Osteocyte (in vitro differentiated cells): ENCODE measurements around the gene CNGB1. TPM values are rescaled to one million over a fixed set of nuclear protein-coding genes. Genes with fewer than 3 reads are reported as not detected.
"Not testable (repeated sequence)": the region's sequence is repeated elsewhere in the genome, so short reads cannot be mapped to it uniquely, and the experiment has no call there.

Experiments
- DNase-seq: peaks from one replicate; pipeline ENCODE4 v3.0.0; 2021; ENCODE audit warnings: mixed read lengths; ENCODE audit not compliant: unreplicated experiment; ENCODE audit errors: extremely low spot score
- H3K27ac Mint-ChIP-seq: one replicate; pipeline ENCODE4 v1.8.0; 2021; ENCODE audit warnings: mild to moderate bottlenecking, mixed read lengths; ENCODE audit not compliant: unreplicated experiment
- H3K27me3 Mint-ChIP-seq: one replicate; pipeline ENCODE4 v1.8.0; 2021; ENCODE audit warnings: mixed read lengths; ENCODE audit not compliant: unreplicated experiment
- H3K36me3 Mint-ChIP-seq: one replicate; pipeline ENCODE4 v1.8.0; 2021; ENCODE audit warnings: mixed read lengths; ENCODE audit not compliant: unreplicated experiment
- H3K4me1 Mint-ChIP-seq: one replicate; pipeline ENCODE4 v1.8.0; 2021; ENCODE audit warnings: mixed read lengths; ENCODE audit not compliant: unreplicated experiment
- H3K4me3 Mint-ChIP-seq: one replicate; pipeline ENCODE4 v1.8.0; 2021; ENCODE audit warnings: mild to moderate bottlenecking, moderate library complexity, mixed read lengths; ENCODE audit not compliant: unreplicated experiment
- H3K9me3 Mint-ChIP-seq: one replicate; pipeline ENCODE4 v1.8.0; 2021; ENCODE audit warnings: mixed read lengths; ENCODE audit not compliant: unreplicated experiment
- total RNA-seq: library from RNA; stranded (reverse); gene quantifications from 2 replicates; pipeline ENCODE4 v1.2.1, GENCODE V29; 2021
- TF ChIP-seq, protein P1 (sequence below): fragments of 200-600 bp; sonication (generic); IDR thresholded peaks from 2 replicates; pipeline ENCODE4 v1.5.0; 2021; ENCODE audit warnings: antibody characterized with exemption, mild to moderate bottlenecking, moderate library complexity

The CNGB1 gene
- total RNA-seq, 1 donor from 2014 or later = not detected

DNA sequence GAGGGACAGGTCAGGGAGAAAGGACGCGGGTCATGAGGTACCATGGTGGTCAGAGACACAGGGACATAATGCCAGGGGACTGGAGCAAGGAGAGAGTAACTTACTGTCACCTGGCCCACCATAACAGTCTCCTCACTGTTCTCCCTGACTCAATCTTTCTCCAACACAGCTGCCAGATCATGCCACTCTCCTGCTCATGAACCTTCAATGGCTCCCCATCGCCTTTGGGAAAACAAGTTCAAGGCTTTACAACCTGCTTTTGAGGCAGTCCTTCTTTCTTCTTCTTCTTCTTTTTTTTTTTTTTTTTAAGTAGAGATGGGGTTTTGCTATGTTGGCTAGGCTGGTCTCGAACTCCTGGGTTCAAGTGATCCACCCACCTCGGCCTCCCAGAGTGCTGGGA lies 22.9 kb downstream of the CNGB1 start:
- Mint-ChIP-seq H3K4me1 (no peaks in the 10 kb centered on the region), H3K27me3 (peaks cover 18% of the 10 kb centered on the region), H3K4me3 (no peak overlapping the region), H3K9me3 (no peaks in the 10 kb centered on the region), H3K27ac (no peak overlapping the region), H3K36me3 (no peaks in the 10 kb centered on the region)
- no peak for DNase-seq
- TF ChIP-seq, protein P1, sequence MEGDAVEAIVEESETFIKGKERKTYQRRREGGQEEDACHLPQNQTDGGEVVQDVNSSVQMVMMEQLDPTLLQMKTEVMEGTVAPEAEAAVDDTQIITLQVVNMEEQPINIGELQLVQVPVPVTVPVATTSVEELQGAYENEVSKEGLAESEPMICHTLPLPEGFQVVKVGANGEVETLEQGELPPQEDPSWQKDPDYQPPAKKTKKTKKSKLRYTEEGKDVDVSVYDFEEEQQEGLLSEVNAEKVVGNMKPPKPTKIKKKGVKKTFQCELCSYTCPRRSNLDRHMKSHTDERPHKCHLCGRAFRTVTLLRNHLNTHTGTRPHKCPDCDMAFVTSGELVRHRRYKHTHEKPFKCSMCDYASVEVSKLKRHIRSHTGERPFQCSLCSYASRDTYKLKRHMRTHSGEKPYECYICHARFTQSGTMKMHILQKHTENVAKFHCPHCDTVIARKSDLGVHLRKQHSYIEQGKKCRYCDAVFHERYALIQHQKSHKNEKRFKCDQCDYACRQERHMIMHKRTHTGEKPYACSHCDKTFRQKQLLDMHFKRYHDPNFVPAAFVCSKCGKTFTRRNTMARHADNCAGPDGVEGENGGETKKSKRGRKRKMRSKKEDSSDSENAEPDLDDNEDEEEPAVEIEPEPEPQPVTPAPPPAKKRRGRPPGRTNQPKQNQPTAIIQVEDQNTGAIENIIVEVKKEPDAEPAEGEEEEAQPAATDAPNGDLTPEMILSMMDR = no peak

DNA sequence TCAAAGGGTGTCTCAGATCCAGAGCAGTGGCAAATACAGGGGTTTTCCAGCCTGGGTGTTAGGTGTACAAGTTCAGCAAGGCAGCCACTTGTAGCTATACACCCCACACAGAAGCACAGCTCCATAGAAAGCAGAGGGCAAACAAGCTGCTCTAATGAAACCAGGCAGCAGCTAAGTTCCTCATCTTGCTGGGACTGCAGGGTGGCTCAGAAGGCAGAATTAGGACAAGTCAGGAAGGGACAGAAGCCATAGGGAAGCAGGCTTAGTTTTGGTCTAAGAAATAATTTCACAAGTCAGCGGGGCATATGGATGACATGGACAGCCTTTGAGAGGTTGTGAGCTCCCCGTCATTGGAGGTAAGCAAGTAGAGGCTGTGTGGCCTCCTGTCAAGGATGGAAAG lies 23.7 kb downstream of the CNGB1 start:
- TF ChIP-seq, protein P1 = no peak
- no peak overlapping the region for H3K27ac Mint-ChIP-seq
- no peak for DNase-seq
- no peaks in the 10 kb centered on the region for H3K9me3 Mint-ChIP-seq
- peaks cover 20% of the 10 kb centered on the region for H3K27me3 Mint-ChIP-seq
- no peak overlapping the region for H3K4me3 Mint-ChIP-seq
- no peaks in the 10 kb centered on the region for H3K4me1 Mint-ChIP-seq
- H3K36me3 Mint-ChIP-seq = no peaks in the 10 kb centered on the region

DNA sequence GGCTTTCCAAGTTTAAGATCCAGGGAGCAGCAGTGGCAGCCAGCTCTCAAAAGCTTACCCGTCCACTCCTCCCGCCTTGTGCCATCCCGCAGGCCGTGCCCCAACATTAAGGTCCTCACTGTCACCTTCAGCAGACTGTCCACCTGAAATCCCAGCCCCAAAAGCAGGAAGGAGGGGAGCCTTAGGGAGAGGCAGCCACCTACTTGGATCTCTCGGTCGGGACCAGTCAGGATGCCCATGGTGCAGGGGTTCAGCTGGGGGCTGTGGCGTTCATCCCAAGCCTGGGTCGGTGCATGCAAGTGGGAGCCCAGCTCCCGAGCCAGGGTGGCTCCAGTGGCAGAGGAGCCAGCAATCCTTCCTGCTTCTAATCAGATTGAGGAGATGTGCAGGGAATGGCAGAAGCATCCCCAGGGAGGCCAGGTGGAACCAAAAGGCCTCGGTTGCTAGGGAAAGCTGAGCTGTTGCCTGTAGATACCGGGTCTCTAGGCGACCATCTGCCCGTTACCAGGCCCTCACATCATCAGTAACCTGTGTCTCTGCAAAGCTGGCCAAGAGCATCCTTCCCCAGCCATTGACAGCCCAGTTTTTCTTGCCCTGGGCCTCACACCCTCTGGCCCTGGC lies 24.6 kb downstream of the CNGB1 start:
- no peaks in the 10 kb centered on the region for H3K4me1 Mint-ChIP-seq
- H3K27me3 Mint-ChIP-seq = peaks cover 28% of the 10 kb centered on the region
- H3K4me3 Mint-ChIP-seq = no peak overlapping the region
- no peaks in the 10 kb centered on the region for H3K9me3 Mint-ChIP-seq
- TF ChIP-seq, protein P1 = no peak
- H3K27ac Mint-ChIP-seq = no peak overlapping the region
- no peaks in the 10 kb centered on the region for H3K36me3 Mint-ChIP-seq
- no peak for DNase-seq

DNA sequence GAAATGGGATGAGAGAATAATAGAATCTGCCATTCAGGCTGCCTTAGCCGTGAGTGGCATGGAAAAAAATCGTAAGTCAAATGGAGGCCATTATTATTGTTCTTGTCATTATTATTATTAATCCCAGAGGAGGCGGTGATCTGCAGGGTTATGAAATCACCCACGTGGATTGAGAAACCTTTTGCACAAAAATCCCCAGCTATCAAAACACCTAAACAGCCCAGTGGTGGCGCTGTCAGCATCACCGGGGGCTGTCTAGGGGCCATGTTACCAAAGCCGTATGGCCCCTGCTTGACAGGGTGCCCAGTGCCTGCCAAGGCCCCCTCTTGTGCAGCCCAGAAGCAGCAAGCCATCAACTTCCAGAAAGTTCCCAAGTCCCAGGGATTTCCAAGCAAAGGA lies 25.2 kb downstream of the CNGB1 start:
- Mint-ChIP-seq H3K4me1 (no peaks in the 10 kb centered on the region), H3K9me3 (no peaks in the 10 kb centered on the region), H3K4me3 (no peak overlapping the region), H3K36me3 (no peaks in the 10 kb centered on the region), H3K27ac (no peak overlapping the region), H3K27me3 (peaks cover 31% of the 10 kb centered on the region)
- DNase-seq = no peak
- TF ChIP-seq, protein P1 = no peak

DNA sequence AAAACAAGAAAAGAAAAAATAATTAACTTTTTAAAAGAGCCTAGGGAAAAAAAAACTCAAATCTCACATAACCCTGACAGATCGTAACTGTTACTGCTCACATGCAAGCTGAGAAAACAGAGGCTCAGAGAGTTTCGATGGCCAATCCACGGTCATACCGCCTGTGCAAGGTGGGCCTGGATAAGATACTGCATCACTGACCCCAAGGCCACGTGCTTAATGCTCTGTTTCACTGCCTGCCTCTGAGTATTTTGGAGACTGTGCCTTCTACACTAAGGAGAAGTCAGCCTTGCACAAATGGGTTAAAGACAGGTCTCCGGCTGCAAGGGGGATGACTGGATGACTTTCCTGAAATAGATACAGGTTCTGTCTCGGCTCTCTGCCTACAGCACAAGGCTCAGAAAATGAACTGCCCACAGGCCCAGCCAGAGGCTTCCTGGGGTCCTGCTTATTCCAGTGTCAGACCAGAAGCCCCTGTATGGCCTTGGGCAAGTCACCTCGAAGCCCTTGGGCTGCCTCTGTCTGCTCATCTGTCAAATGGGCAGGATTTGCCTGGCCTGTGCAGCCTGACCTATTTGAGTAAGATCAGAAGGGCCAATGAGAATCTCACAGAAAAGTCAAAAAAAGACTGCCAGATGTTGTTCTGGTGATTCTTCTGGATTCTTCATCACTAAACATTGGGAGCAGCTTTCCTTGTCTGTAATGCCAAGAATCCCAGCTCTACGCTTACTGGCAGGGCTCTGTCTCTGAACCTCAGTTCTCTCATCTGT lies 25.8 kb downstream of the CNGB1 start:
- H3K4me1 Mint-ChIP-seq = no peaks in the 10 kb centered on the region
- TF ChIP-seq, protein P1 = no peak
- no peaks in the 10 kb centered on the region for H3K9me3 Mint-ChIP-seq
- H3K27ac Mint-ChIP-seq = no peak overlapping the region
- DNase-seq = no peak
- H3K4me3 Mint-ChIP-seq = no peak overlapping the region
- H3K36me3 Mint-ChIP-seq = no peaks in the 10 kb centered on the region
- H3K27me3 Mint-ChIP-seq = peaks cover 37% of the 10 kb centered on the region

DNA sequence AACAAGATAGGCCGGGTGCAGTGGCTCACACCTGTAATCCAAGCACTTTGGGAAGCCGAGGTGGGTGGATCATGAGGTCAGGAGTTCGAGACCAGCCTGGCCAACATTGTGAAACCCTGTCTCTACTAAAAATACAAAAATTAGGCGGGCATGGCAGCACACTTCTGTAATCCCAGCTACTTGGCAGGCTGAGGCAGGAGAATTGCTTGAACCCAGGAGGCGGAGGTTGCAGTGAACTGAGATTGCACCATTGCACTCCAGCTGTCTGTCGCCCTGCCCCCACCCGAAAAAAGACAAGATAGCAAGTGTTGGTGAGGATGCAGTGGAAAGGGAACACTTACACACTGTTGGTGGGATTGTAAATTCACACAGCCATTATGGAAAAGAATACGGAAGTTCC lies 27.5 kb downstream of the CNGB1 start:
- H3K27me3 Mint-ChIP-seq = peaks cover 39% of the 10 kb centered on the region
- H3K4me3 Mint-ChIP-seq, H3K9me3 Mint-ChIP-seq, DNase-seq, H3K36me3 Mint-ChIP-seq, H3K27ac Mint-ChIP-seq, H3K4me1 Mint-ChIP-seq: not testable (repeated sequence)

DNA sequence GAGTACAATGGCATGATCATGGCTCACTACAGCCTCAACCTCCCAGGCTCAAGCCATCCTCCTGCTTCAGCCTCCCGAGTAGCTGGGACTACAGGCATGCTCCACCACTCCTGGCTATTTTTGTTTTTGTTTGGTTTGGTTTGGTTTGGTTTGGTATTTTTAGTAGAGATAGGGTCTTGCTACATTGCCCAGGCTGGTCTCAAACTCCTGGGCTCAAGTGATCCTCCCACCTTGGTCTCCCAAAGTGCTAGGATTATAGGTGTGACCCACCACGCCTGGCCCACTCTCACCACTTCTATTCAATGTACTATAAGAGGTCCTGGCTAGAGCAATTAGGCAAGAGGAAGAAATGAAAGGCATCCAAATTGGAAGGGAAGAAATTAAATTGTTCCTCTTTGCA lies 29.0 kb downstream of the CNGB1 start:
- peaks cover 39% of the 10 kb centered on the region for H3K27me3 Mint-ChIP-seq
- not testable (repeated sequence) for H3K27ac Mint-ChIP-seq, H3K36me3 Mint-ChIP-seq, H3K4me3 Mint-ChIP-seq, H3K9me3 Mint-ChIP-seq, H3K4me1 Mint-ChIP-seq, DNase-seq
